Measurements from ENCODE around the gene TTLL7.
"Not testable (repeated sequence)": the region's sequence is repeated elsewhere in the genome, so short reads cannot be mapped to it uniquely, and the experiment has no call there.

The TTLL7 gene

GRCh38 chr1:83994111-83994510 lies 4.8 kb downstream of the TTLL7 start:
- no peak for DNase-seq

GRCh38 chr1:83990734-83991133 lies 8.2 kb downstream of the TTLL7 start:
- no peak for DNase-seq

DNA sequence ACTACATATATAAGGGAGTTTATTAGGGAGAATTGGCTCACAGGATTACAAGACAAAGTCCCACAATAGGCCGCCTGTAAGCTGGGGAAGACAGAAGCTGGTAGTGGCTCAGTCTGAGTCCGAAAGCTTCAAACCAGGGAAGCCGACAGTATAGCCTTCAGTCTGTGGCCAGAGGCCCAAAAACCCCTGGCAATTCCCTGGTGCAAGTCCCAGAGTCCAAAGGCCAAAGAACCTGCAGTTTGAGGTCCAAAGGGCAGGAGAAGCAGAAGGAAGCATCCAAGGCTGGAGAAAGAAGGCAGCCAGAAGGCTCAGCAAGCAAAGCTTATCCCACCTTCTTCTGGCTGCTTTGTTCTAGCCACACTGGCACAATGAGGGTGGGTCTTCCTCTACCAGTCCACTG lies 13.9 kb downstream of the TTLL7 start:
- no peak for DNase-seq

DNA sequence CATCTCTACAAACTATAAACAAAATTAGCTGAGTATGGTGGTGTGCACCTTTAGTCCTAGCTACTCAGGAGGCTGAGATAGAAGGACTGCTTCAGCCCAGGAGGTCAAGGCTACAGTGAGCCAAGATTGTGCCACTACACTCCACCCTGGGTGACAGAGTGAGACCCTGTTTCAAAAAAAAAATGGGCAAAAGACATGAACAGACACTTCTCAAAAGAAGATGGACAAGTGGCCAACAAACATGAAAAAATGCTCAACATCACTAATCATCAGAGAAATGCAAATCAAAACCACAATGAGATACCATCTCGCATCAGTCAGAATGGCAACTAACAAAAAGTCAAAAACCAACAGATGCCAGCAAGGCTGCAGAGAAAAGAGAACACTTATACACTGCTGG lies 15.0 kb downstream of the TTLL7 start:
- DNase-seq: not testable (repeated sequence)

GRCh38 chr1:83978056-83978455 lies 20.9 kb downstream of the TTLL7 start:
- no peak for DNase-seq

DNA sequence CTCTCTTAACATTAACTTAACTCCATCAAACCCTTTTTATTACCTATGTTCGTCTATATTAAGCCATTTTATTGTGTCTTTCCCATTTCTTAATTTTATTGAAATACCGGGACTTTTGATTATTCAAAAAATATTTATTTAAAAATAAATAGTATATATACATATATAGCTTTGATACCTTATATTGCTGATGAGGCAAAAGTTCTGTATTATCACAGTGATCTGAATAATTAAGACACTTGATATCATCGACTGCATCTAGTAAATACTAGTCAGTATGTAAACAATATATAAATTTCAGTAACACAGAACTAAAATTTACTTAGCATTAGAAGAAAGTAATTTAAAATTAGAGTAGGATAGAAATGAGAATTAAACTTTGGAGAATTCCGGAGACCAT lies 22.0 kb downstream of the TTLL7 start:
- no peak for DNase-seq

DNA sequence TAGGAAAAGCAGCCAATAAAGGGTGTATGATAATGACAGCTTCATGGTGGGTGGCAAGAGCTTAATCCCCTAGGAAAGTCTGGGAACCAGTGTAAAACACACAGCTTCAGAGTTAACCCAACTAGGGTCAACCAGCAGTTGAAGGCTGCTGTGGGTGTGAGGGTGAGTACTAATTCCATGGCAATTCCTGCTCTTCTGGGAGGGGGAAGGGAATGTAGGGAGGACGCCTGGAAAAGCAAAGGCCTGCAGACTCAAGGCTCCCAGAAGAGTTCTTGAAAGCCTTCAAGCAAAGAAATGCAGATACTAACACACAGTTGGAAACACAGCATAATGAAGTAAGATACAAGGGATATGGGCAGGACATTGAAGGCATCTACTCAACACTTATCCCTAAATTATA lies 28.1 kb downstream of the TTLL7 start:
- DNase-seq: no peak

DNA sequence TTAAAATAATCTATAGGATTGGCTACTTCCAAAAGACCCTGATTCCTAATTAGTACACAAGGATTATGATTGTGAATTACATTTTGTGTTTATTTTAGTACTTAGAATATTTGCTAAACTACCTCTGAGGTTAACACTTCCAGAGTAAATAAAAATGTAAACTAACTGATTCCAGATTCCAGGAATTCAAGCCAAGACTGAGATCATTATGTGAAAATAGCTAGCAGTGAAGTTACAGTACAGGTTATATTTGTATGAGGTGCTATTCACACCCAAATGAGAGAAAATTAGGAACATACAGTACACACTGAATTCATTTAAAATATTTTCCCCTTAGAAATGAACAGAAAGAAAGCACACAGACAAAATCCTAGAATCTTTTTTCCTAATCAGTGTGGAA lies 28.8 kb downstream of the TTLL7 start:
- no peak for DNase-seq

- DNase-seq: no peak
These were observed 31.6 kb downstream of the TTLL7 start for GRCh38 chr1:83967336-83967735.

- no peak for DNase-seq
These were observed 34.8 kb downstream of the TTLL7 start for GRCh38 chr1:83964153-83964552.

GRCh38 chr1:83961571-83962295 lies 37.2 kb downstream of the TTLL7 start:
- no peak for DNase-seq

DNA sequence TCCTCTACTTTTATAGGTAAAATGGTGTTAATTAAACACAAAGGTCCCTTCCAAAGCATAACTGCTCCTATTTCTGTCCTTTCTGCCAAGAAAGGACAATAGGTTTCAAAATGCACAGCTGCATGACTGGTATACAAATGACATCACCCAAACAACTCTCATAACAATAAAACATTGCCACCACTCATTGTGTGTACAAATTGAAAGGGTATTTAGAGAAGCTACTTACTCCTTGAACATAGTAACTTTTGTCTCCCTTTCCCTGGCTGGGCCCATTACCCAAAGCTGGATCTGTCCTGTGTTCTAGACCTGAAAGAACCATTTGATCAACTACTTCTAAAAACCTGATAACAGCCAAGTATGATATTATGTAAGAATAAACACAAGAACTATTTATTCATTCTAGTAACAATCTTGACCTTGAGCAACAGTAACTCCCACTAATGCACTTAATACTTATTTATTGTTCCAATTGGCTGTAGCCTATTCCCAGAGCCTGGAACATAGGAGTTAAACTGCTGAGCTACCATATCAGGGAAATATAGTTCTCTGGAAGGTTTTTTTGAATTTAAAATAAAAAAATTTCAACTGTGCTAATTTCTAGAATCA lies 38.2 kb downstream of the TTLL7 start:
- DNase-seq: no peak

DNA sequence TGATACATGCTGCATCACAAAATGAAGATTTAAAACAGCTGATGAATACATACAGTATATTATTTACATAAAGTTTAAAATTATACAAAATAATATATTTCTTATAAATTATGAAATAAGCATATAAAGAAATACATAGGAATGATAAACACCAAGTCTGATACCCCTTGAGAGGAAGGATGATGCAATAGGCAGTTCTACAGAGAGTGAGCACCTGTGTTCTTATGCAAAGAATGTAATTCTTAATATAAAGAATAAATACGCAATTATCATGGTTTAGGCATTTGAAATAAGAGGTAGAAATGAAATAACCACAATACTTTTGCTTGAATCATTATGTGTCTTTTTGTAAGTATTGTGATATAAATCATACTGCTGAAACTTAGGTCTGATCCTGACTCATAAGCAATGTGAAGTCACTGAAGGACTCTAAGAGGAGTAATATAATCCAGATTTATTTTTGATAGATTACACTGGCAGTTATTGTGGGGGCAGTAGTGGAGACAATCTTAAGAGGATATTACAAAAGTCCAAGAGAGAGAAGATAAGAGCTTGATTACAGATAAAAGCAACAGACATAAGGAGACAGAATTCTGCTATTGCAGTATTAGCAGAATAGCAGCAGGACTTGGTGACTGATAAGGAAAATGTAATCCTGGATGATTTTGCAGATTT lies 39.0 kb downstream of the TTLL7 start:
- DNase-seq: peak; percentile 7

DNA sequence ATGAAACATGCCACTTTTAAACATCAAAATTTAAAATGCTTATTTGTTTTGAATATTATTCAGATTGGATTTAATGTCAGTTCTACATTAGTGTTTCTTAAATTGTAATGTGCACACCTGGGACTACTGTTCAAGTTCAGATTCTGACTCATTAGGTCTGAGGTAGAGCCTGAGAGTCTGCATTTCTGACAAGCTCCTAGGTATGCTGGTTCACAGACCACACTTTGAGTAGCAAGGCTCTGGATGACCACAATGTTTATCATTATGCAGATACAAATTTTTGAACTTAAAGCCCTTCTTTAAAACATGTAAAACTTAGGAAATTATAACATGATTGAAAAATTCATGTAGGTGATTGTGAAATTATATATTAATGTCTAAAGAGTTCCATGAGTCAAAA lies 40.2 kb downstream of the TTLL7 start:
- DNase-seq: no peak

GRCh38 chr1:83954166-83954823 lies 44.6 kb downstream of the TTLL7 start:
- DNase-seq: no peak

- DNase-seq: no peak
These were observed 48.7 kb downstream of the TTLL7 start for GRCh38 chr1:83950106-83950661.

DNA sequence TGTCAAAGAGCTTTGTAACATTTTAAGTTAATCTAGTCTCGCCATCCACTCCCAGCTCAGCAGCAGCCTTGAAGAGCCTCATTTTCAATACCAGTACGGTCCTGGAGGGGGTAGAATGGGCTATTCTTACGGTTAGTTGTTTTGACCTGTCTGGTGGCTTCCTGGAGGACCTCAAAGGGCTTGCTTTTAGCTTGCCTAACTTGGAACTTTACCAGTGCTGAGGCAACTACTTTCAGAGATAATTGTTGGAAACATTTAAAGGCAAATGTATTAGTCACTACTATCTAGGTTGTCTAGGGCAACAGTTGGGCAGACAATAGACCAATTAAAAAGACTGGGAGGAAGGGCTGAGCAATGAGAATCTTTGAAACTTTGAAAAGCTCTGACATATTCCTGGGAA lies 56.0 kb downstream of the TTLL7 start:
- DNase-seq: no peak

GRCh38 chr1:83934550-83934949 lies 64.4 kb downstream of the TTLL7 start:
- DNase-seq: no peak

DNA sequence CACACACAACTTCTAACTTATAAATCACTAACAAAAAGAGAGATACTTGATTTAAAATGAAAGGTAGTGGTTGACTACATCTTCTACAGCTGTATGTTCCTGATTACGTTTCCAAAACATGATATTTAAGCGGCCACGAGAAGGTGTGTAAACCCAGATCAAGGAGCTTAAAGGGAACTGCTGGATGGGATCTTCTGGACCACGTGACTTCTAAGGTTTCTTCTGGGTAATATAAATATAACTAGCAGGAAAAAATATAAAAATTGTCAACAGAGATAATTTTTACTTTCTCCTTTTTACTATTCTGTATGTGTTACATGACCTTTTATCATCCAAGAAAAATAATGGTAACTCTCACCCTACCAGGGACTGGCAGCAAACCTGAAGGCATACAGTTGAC lies 66.2 kb downstream of the TTLL7 start:
- no peak for DNase-seq

DNA sequence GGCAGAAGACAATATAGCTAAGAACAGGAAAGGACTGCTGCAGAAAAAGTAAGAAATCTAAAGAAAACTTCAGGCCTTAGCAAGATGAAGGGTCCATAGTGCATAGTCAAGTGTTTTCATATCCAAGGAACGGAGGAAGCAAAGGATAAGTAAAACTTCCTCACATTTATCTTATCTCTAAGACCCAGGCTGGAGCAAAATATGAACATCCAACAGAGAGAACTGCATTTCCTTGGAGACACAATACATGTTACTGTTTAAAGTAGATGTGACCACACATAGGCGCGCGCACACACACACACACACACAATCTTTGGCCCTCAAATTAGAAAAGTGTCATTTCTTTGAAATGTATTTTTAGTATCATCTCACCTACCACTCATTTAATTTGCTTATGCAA lies 66.7 kb downstream of the TTLL7 start:
- DNase-seq: peak; percentile 28

DNA sequence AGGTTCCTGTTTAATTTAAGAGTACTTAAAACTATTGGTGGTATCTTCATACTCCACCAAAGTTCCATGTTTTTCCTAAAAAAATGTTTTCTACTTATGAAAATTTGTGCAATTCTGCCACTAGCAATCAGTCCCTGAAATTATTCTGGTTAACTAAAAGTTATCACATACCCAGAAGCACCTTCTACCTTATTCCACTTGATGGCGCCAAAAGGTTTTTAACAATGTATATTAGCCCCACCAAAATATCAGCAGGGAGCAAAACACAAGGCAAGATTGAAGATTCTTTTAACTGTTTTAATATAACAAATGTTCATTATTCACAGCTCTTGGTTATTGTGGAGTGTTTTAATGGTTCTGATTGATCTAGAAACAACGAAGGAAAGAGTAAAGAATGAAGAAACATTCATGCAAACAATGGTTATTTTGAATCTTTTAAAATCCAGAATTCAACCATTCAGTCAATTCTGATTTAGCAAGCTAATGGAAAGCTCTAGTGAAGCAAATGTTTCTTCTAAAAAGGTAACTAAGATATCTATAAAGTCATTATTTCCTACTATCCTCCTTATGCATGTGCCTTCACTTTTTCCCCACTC lies 67.2 kb downstream of the TTLL7 start:
- DNase-seq: peak; percentile 70

DNA sequence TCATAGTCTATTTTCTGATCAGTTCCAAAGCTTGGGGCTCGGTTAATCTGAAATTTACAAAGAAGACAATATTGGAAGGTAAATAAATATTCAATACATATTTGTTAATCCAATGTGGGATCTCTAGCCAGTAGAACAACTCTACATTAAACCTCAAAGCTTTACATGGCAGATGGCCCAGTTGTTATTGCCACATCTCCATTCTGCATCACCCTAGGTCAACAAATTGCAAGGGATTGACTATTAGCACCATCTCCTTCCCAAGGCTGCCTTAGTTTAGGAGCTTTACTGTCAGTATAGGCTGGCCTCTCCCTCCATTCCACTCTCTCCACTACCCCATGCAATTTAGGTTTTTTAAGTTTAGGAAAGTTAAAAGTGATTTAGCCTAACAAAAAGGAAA lies 69.7 kb downstream of the TTLL7 start:
- no peak for DNase-seq

GRCh38 chr1:83928396-83928795 lies 70.5 kb downstream of the TTLL7 start:
- DNase-seq: no peak
